Activated CD4-positive, CD25-positive, alpha-beta regulatory T cell treated with anti-CD3 and anti-CD28 coated beads, Interleukin-2, amount 50 U/mL, for 24 hours (primary cell): ENCODE data around the gene PFKFB1.

Experiments used
- ATAC-seq, 2 donors: fragments of 150-1000 bp; cut with Tn5 transposase; one replicate each; pipeline ENCODE4 v1.10.0; 2021; ENCODE audit warnings: mild to moderate bottlenecking in 1 of 2, moderate library complexity in 1 of 2

PFKFB1 gene

GRCh38 chrX:54921427-54922021 is 72.5 kb downstream of the PFKFB1 start:
- peak; percentile 24 to 56 for ATAC-seq

GRCh38 chrX:54920610-54921426 is 73.2 kb downstream of the PFKFB1 start, which contains the start of gene TRO:
TSS of gene TRO (plus strand) at chrX:54920824. CDS start at chrX:54922247, 1,423 bp downstream.
- ATAC-seq: no peak

DNA sequence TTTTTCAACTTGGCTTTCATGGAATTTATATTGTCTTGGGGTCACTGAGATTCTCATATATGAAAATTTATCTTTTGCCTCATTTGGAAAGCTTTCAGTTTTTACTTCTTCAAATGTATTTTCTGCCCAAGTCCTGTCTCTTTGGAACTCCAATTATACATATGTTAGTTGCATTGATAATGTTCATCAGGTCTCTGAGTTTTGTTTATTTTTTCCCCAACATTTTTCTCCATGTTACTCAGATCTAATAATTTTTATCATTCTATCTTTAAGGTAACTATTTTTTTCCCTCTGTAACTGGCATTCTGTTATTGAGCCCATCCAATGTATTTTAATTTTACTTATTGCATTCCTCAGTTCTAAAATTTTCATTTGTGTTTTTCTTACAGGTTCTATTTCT is 84.0 kb downstream of the PFKFB1 start:
- ATAC-seq: no peak

DNA sequence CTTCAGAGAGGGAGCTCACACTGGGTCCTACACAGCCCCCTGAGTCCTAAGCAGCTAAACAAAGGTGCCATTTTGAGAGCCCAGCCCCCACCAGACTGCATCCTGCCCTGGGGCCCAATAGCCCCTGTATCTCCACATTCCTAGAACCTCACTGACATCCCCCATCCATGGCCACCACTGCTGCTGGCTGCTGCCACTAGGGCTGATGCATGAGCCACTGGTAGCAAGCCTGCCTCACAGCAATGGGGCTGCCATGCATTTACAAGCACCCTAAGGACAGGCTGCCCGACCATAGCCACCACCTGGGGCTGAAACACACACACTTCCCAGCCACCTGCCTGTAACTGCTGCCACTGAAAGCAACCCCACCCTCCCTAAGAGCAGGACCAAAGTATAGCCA is 99.8 kb downstream of the PFKFB1 start:
- ATAC-seq: no peak

GRCh38 chrX:54891573-54891972 is 102.4 kb downstream of the PFKFB1 start:
- no peak for ATAC-seq

GRCh38 chrX:54885740-54886139 is 108.2 kb downstream of the PFKFB1 start:
- ATAC-seq: no peak
